HepG2 (cell line): ENCODE measurements around the gene NAV3.

ENCODE experiments used
- CTCF ChIP-seq: sonication (generic); formaldehyde crosslinking; IDR thresholded peaks from 2 replicates; pipeline ENCODE4 v1.5.0; 2020; ENCODE audit warnings: mild to moderate bottlenecking, missing genetic modification reagents, moderate library complexity
- POLR2A ChIP-seq, 2 experiments: IDR thresholded peaks; 2 replicates each; pipeline ENCODE4 v1.6.1; 2011; ENCODE audit warnings: low read depth in 2 of 2, low read length in 2 of 2, mild to moderate bottlenecking in 1 of 2, moderate library complexity in 1 of 2; ENCODE audit not compliant: insufficient read depth in 1 of 2
- SMYD3 ChIP-seq: sonication (generic); formaldehyde crosslinking; IDR thresholded peaks from 2 replicates; pipeline ENCODE4 v1.8.1; 2023; ENCODE audit warnings: mild to moderate bottlenecking, missing genetic modification reagents
- ZNF660 ChIP-seq: sonication (generic); formaldehyde crosslinking; IDR thresholded peaks from 2 replicates; pipeline ENCODE4 v1.5.1; 2020; ENCODE audit warnings: mild to moderate bottlenecking, low read depth, missing genetic modification reagents, borderline replicate concordance

GRCh38 chr12:78187741-78188140 lies 357.0 kb downstream of the NAV3 start:
- no peak for TF ChIP-seq ZNF660 (CRISPR knock-in tag)
- no peak for TF ChIP-seq CTCF (CRISPR knock-in tag)
- no peak for TF ChIP-seq SMYD3 (CRISPR knock-in tag)
- no peak for TF ChIP-seq POLR2A (IDR thresholded peaks at IDR 0.05; ENCODE audit: insufficient read depth in 1 of 2, low read depth in 2 of 2, low read length in 2 of 2)
